ENCODE data around the gene ENOX1. TPM values are rescaled to one million over a fixed set of nuclear protein-coding genes. Genes with fewer than 3 reads are reported as not detected.

The ENOX1 gene
- total RNA-seq, 2 donors from 2014 or later = 0.22 to 1.4 TPM

DNA sequence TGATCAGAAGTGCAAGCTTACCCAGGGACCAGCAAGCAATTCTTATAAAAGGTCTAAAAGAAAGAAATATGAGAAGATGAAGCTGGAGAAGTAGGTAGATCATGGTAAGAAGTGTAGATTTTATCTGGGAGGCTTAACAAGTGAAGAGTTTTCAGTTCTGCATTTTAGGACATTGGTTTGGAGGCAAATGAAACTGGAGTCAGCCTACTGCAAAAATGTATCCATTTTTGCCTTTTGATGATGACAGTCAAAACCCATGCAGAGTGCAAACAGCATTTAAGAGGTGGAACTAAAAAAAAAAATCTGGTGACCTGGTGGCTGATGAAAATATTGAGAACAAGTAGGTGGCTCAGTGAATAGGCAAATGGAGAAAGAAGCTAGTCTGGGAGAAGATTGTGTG, 546.5 kb downstream of the ENOX1 start:
- no peak for DNase-seq
- Histone ChIP-seq H3K9me3 (no peaks in the 10 kb centered on the region), H3K27ac (no peak overlapping the region), H3K36me3 (no peaks in the 10 kb centered on the region), H3K4me3 (no peak overlapping the region), H3K4me1 (no peaks in the 10 kb centered on the region), H3K27me3 (no peaks in the 10 kb centered on the region), H3K9ac (ENCODE audit: low read depth in 2 of 2, low read length in 2 of 2) (no peak overlapping the region)
- intact Hi-C loops (cut with DNase I) = no loop called here
- no peak for TF ChIP-seq CTCF (IDR thresholded peaks at IDR 0.05)

- Histone ChIP-seq H3K4me1 (no peaks in the 10 kb centered on the region), H3K9ac (ENCODE audit: low read depth in 2 of 2, low read length in 2 of 2) (no peak overlapping the region), H3K4me3 (no peak overlapping the region), H3K27me3 (no peaks in the 10 kb centered on the region), H3K36me3 (no peaks in the 10 kb centered on the region), H3K27ac (no peak overlapping the region), H3K9me3 (no peaks in the 10 kb centered on the region)
- TF ChIP-seq CTCF (IDR thresholded peaks at IDR 0.05) = no peak
- intact Hi-C loops (cut with DNase I) = no loop called here
- DNase-seq = no peak
Observed at GRCh38 chr13:43239275-43239840, 547.4 kb downstream of the ENOX1 start.

- no peaks in the 10 kb centered on the region for H3K9me3 ChIP-seq
- no peak overlapping the region for H3K27ac ChIP-seq
- intact Hi-C loops (cut with DNase I) = no loop called here
- no peak overlapping the region for H3K4me3 ChIP-seq
- TF ChIP-seq CTCF (IDR thresholded peaks at IDR 0.05) = no peak
- H3K9ac ChIP-seq (ENCODE audit: low read depth in 2 of 2, low read length in 2 of 2) = no peak overlapping the region
- DNase-seq = no peak
- H3K27me3 ChIP-seq = no peaks in the 10 kb centered on the region
- H3K36me3 ChIP-seq = no peaks in the 10 kb centered on the region
- H3K4me1 ChIP-seq = no peaks in the 10 kb centered on the region
Observed at GRCh38 chr13:43238341-43239083, 548.3 kb downstream of the ENOX1 start.

DNA sequence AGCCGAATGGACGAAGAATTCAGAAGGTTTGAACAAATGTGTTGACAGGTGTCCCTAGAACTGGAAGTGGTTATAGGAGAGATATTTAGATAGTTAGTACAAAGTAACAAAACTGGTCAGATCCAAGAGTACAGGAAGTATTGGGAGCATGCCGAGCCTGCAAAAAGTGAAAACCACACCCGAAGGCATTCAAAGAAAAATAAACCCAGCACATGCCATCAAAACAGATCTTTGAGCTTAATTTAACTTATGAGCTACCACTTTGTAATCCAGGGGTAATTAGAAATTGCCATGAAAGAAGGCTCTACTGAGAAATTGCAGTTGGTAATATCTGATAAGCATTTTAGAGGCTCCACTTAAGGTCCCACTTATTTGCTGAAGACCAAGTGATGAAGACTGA, 549.2 kb downstream of the ENOX1 start:
- no peak overlapping the region for H3K4me3 ChIP-seq
- no peaks in the 10 kb centered on the region for H3K4me1 ChIP-seq
- TF ChIP-seq CTCF (IDR thresholded peaks at IDR 0.05) = no peak
- H3K36me3 ChIP-seq = no peaks in the 10 kb centered on the region
- intact Hi-C loops (cut with DNase I) = no loop called here
- DNase-seq = no peak
- H3K27ac ChIP-seq = no peak overlapping the region
- H3K9me3 ChIP-seq = no peaks in the 10 kb centered on the region
- no peak overlapping the region for H3K9ac ChIP-seq (ENCODE audit: low read depth in 2 of 2, low read length in 2 of 2)
- H3K27me3 ChIP-seq = no peaks in the 10 kb centered on the region

DNA sequence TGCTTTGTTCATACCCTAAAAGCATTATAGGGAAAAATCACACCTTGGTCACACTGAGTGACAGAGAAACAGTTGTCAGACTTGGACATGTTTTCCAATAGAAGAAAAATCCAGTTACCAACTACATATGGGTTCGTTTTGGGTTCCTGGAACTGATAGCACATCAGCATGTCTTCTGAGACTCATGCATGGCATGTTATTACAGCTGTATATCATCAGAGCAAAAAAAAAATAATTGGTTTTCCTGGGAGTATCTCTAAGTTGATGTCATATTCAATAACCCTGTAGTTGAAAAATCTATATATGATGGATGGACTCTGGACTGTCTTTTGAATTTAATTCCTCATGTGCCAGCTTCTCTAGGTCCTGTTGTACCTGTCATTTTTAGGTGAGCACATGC, 551.7 kb downstream of the ENOX1 start:
- no peak overlapping the region for H3K4me3 ChIP-seq
- intact Hi-C loops (cut with DNase I) = no loop called here
- H3K9me3 ChIP-seq = no peaks in the 10 kb centered on the region
- H3K27me3 ChIP-seq = no peaks in the 10 kb centered on the region
- no peak overlapping the region for H3K27ac ChIP-seq
- no peak overlapping the region for H3K9ac ChIP-seq (ENCODE audit: low read depth in 2 of 2, low read length in 2 of 2)
- H3K36me3 ChIP-seq = no peaks in the 10 kb centered on the region
- DNase-seq = no peak
- TF ChIP-seq CTCF (IDR thresholded peaks at IDR 0.05) = no peak
- no peaks in the 10 kb centered on the region for H3K4me1 ChIP-seq

Data from colonic mucosa (tissue), 4 donors.